Tibial artery (tissue), 4 donors: ENCODE data around the gene LRRN2.
"Not testable (repeated sequence)": the region's sequence is repeated elsewhere in the genome, so short reads cannot be mapped to it uniquely, and the experiment has no call there.

Experiments used
- DNase-seq, 2 donors: peaks; one replicate each; pipeline ENCODE4 v3.0.0-alpha.2; 2019
- H3K27ac ChIP-seq, 2 donors: fragments of 200-600 bp; sonication (generic) in 1 of 2; 1 replicate in 1 of 2; 2 replicates in 1 of 2; pipeline ENCODE4 v1.5.1; 2018 to 2019; ENCODE audit warnings: mild to moderate bottlenecking in 1 of 2
- H3K27me3 ChIP-seq, 2 donors: fragments of 200-600 bp; sonication (generic) in 1 of 2; one replicate each; pipeline versions ENCODE4 v1.5.1 to v1.6.0; 2016 to 2019
- H3K36me3 ChIP-seq, 3 donors: fragments of 200-600 bp; sonication (generic) in 2 of 3; one replicate each; pipeline ENCODE4 v1.5.1; 2016 to 2019; ENCODE audit warnings: mild to moderate bottlenecking in 2 of 3
- H3K4me1 ChIP-seq, 4 donors: fragments of 200-600 bp; sonication (generic) in 2 of 4; 1 replicate in 3 of 4; 2 replicates in 1 of 4; pipeline ENCODE4 v1.5.1; 2016 to 2019
- H3K4me3 ChIP-seq, 2 donors: fragments of 200-600 bp; sonication (generic) in 1 of 2; 1 replicate in 1 of 2; 2 replicates in 1 of 2; pipeline ENCODE4 v1.5.1; 2018 to 2019; ENCODE audit warnings: mild to moderate bottlenecking in 2 of 2
- H3K9me3 ChIP-seq, 3 donors: fragments of 200-600 bp; sonication (generic) in 1 of 3; one replicate each; pipeline ENCODE4 v1.5.1; 2016 to 2019
- intact Hi-C: fragments of 100-400 bp; cut with DNase I; formaldehyde crosslinking; loops from one replicate; pipeline ENCODE4 v1.15.0; 2023; ENCODE audit warnings: low total_unique reads
- TF ChIP-seq, protein P1 (sequence below), 2 experiments: fragments of 200-600 bp in 1 of 2; fragments of 450-650 bp in 1 of 2; IDR thresholded peaks; one replicate each; pipeline ENCODE4 v1.5.1; 2017 to 2019; ENCODE audit warnings: antibody characterized with exemption in 2 of 2, mild to moderate bottlenecking in 1 of 2, moderate library complexity in 1 of 2

LRRN2 gene

DNA sequence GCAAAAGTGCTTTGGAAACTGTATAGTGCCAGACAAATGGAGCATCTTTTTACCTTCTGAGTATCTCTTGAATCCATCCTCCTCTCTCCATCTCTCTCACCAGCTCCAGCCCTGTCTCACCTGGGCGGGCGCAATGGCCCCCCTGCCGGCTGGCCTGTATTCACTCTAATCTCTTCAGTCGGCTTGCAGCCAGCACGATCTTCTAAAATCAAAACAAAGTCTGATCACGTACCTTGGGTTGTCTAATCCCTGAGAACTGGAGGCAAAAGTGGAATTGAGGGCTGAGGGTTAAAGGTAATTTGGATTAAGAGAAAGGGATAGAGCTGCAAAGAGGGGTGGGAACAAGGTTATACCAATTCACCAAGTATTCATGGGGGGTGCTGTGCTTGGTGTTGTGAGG, 46.0 kb upstream of the LRRN2 start:
- Histone ChIP-seq H3K4me1 (no peaks in the 10 kb centered on the region), H3K4me3 (no peak overlapping the region), H3K36me3 (no peaks in the 10 kb centered on the region), H3K9me3 (no peaks in the 10 kb centered on the region), H3K27me3 (peaks cover 0 to 28% of the 10 kb centered on the region in 2 donors), H3K27ac (no peak overlapping the region)
- TF ChIP-seq, protein P1, sequence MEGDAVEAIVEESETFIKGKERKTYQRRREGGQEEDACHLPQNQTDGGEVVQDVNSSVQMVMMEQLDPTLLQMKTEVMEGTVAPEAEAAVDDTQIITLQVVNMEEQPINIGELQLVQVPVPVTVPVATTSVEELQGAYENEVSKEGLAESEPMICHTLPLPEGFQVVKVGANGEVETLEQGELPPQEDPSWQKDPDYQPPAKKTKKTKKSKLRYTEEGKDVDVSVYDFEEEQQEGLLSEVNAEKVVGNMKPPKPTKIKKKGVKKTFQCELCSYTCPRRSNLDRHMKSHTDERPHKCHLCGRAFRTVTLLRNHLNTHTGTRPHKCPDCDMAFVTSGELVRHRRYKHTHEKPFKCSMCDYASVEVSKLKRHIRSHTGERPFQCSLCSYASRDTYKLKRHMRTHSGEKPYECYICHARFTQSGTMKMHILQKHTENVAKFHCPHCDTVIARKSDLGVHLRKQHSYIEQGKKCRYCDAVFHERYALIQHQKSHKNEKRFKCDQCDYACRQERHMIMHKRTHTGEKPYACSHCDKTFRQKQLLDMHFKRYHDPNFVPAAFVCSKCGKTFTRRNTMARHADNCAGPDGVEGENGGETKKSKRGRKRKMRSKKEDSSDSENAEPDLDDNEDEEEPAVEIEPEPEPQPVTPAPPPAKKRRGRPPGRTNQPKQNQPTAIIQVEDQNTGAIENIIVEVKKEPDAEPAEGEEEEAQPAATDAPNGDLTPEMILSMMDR (IDR thresholded peaks at IDR 0.05), result no peak
- intact Hi-C loops, result no loop called here
- DNase-seq, result no peak

DNA sequence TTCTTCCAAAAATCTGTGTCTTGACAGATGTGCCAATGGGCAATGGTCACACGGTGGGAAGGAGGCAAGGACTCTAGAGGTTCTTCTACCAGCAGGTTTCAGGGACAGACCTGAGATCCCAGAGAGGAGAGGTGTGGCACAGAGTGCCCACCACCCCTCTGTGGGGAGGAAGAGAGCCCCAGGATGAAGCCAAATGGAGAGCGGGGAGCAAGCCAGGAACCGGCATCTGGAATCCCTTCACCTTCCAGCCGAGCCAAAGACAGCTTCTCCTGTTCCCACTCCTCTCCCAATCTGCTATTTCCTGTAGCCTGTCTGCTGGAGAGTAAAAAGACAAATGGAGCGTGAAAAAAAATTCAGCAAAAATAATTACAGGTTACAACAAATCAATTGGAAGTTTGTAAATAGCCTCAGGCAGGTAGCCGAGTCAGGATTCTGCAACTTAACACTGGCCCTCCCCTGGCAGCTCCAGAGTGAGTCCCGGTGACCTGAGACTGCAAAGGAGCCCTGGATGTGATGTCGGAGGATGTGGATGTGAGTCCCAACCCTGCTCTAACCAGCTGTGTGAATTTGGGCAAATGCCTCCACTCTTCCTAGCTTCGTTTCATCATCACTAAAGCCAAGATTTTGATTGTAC, 45.4 kb upstream of the LRRN2 start:
- intact Hi-C loops, result no loop called here
- Histone ChIP-seq H3K9me3 (no peaks in the 10 kb centered on the region), H3K4me3 (no peak overlapping the region), H3K27ac (no peak overlapping the region), H3K27me3 (peaks cover 0 to 31% of the 10 kb centered on the region in 2 donors), H3K4me1 (no peaks in the 10 kb centered on the region), H3K36me3 (no peaks in the 10 kb centered on the region)
- TF ChIP-seq, protein P1 (IDR thresholded peaks at IDR 0.05), result no peak
- no peak for DNase-seq

DNA sequence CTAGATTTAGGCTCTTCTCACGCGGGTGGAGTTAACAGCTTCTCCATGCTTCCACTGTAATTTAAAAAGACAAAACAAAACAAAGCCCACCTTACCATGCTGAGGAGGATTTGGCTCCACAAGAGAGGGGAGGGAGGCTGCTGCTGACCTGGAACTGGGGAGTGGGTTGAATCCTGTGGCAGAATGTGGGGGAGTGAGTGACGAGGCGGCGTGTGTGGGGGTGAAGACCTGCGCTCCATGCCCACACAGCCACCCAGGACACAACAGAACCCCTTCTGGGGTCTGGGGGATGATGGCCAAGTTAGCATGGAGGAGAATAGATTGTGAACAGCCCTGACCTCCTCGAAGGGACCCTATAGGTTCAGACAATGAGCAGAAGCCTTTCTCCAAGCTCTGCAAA, 44.0 kb upstream of the LRRN2 start:
- H3K9me3 ChIP-seq, result no peaks in the 10 kb centered on the region
- H3K27ac ChIP-seq, result no peak overlapping the region
- no peak overlapping the region for H3K4me3 ChIP-seq
- no peaks in the 10 kb centered on the region for H3K4me1 ChIP-seq
- intact Hi-C loops, result no loop called here
- H3K36me3 ChIP-seq, result no peaks in the 10 kb centered on the region
- no peak for DNase-seq
- TF ChIP-seq, protein P1 (IDR thresholded peaks at IDR 0.05), result no peak
- peaks cover 0 to 35% of the 10 kb centered on the region in 2 donors for H3K27me3 ChIP-seq

DNA sequence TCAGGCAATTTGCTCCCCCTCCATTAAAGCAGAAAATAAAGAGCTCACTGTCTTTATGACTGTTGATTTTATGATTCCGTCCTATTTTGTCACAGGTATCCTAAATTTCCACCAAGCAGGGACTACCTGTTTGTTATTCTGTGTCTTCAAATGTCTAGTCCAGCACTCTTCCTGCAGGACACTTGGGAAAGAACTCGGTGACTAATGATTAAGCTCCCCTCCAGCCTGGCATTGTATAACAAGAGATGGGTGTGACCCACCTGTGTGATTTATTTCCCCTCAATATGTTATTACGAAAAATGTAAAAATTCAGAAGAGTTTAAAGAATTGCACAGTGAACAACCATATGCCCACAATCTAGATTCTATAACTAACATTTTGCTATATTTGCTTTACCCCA, 42.9 kb upstream of the LRRN2 start:
- no peak for DNase-seq
- Histone ChIP-seq H3K27me3 (peaks cover 0 to 35% of the 10 kb centered on the region in 2 donors), H3K4me1 (no peaks in the 10 kb centered on the region), H3K36me3 (no peaks in the 10 kb centered on the region), H3K9me3 (no peaks in the 10 kb centered on the region), H3K4me3 (no peak overlapping the region), H3K27ac (no peak overlapping the region)
- intact Hi-C loops, result no loop called here
- TF ChIP-seq, protein P1 (IDR thresholded peaks at IDR 0.05), result no peak

DNA sequence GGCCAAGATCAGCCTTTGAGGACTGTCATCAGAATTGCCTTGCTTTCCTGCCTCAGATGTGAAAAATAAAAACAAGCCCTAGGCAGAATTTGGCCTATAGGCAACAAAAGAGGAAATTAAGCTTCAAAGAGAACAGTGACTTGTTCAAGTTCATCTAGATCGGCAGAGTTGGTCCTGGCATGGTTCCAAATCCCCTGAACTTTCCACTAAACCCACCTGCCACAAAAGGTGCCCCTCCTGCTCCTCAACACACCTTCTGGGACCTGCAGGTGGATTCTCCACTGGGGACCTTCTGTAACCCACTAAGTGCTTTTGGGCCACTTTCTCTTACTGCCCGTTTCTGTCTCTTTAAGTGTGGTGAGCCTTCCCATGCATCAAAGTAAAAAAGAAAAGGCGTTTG, 42.5 kb upstream of the LRRN2 start:
- no peak overlapping the region for H3K4me3 ChIP-seq
- H3K9me3 ChIP-seq, result no peaks in the 10 kb centered on the region
- H3K27ac ChIP-seq, result no peak overlapping the region
- no peaks in the 10 kb centered on the region for H3K36me3 ChIP-seq
- H3K4me1 ChIP-seq, result no peaks in the 10 kb centered on the region
- TF ChIP-seq, protein P1 (IDR thresholded peaks at IDR 0.05), result no peak
- peaks cover 0 to 37% of the 10 kb centered on the region in 2 donors for H3K27me3 ChIP-seq
- no peak for DNase-seq
- intact Hi-C loops, result no loop called here

DNA sequence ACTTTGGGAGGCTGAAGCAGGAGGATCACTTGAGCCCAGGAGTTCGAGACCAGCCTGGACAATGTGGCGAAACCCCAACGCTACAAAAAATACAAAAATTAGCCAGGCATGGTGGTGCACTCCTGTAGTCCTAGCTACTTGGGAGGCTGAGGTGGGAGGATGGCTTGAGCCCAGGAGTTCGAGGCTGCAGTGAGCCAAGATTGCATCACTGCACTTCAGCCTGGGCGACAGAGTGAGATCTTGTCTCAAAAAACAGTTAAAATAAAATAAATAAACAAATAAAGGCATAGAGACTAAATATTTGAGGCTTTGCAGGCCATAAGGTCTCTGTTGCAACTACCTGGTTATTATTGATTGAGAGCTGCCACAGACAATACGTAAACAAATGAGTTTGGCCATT, 41.9 kb upstream of the LRRN2 start:
- DNase-seq, H3K4me3 ChIP-seq, intact Hi-C loops, H3K9me3 ChIP-seq, H3K27ac ChIP-seq, H3K36me3 ChIP-seq, H3K4me1 ChIP-seq: not testable (repeated sequence)
- peaks cover 0 to 37% of the 10 kb centered on the region in 2 donors for H3K27me3 ChIP-seq
